GM19328 (cell line): ENCODE results near the gene SMU1.

Source experiments
- ATAC-seq: cut with Tn5 transposase; IDR thresholded peaks from one replicate; pipeline ENCODE4 v1.9.1; 2021; ENCODE audit warnings: mild to moderate bottlenecking, moderate library complexity; ENCODE audit not compliant: unreplicated experiment

Gene SMU1

DNA sequence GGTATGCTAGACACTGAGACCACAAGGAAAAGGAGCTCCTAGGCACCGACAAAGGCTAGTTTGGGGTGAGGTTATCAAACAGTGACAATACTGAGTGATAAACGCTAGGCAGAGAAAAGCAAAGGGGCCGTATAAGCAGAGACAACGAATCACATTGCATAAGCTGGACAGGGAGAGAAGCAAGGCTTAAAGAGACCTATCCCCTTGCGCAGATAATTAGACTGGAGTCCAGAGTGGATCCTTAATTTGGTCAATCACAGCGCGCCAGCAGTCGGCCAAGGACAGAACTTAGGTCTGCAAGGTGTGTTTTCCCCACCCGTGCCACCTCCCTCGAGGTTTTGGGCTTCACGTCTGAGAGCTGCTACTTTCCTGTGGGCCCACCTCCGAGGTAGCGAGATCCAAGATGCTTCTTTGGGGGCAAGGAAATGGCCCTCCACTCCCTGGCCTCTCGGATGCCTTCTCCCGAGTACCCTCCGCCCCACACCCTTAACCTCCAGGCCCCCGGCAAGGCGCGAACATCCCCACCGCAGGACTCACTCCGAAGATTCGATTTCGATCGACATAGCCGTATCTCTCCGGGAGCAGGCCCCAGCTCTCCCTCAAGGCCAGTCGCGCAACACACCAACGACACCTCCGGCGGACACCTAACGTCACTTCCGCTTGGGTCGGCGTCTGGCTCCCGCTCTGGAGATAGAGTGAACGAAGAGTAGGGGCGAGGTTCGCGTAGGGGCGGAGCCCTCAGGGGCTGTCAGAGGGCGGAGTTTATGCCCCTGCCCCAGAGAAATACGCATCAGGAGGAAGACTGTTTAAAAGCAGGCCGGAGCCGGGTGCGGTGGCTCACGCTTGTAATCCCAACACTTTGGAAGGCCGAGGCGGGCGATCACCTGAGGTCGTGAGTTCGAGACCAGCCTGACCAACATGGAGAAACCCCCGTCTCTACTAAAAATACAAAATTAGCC, at the start of gene SMU1:
Gene SMU1, minus strand, starts transcription at position 629 of the 959 bp plus-strand sequence. Its CDS starts 66 bp downstream, at position 563.
- peak; percentile 99 for ATAC-seq

DNA sequence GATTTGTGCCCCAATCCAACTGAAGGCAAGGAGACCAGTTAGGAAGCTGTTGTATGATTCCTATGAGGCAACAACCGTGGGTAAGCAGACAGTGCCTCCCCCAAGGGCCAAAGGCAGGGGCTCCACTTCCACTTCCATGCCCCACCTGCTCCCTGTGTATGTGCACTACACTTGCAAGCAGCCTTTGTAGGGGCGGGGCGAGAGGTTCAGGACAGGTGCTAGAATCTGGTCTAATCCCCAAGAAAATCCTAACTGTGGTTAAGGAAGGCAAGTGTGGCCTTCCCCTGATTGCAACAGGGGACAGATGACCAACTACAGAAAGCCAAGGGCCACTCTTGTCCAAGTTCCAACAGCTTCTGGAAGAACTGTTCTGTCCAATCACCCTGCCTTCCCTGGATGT, 49.0 kb upstream of the SMU1 start:
- no peak for ATAC-seq

DNA sequence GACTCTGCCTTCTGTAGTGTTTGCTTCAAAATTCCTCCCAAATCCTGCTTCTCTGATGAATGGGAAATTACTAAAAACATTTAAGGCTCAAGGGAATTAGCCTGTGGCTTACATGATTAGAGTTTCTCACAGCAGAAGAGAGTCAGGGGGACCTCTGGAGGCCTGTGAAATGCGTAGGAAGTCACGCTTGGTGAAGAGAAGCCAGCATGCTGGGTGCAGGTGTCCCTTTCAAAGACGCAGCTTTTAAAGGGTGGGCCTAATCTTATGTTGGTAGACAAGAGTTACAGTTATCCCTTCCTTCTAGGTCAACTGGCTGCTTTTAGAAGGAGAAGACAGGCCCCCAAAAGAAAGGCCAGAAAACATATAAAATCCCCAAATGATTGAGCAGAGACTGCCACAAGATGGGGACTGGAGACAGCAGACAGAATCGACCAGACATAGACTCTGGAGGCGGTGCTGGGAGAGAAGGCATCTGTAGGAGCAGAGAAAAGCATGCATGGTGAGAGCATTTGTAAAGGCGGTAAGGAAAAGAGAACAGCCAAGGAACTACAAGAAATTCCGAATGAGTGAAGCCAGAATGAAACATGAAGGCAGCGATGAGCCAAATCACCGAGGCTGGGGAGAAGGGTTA, 48.4 kb upstream of the SMU1 start:
- peak; percentile 65 for ATAC-seq

DNA sequence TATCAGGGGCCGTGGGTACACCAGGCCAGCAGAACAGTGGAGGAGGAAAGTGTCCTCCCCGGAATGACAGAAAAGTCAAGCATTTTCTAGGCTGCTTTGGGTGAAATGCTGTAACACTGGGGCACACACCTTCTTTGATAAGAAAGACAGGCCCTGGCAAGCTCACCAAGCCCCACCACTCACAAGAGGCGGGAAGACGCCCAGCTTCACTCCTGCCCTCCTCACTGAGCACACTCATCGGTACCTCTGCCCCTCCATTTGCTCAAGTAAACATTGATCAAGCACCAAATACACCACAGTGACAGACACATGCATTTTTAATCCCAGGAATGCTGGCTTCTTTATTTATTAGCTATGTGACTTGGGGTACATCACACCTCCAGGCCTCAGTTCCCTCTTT, 47.6 kb upstream of the SMU1 start:
- no peak for ATAC-seq

DNA sequence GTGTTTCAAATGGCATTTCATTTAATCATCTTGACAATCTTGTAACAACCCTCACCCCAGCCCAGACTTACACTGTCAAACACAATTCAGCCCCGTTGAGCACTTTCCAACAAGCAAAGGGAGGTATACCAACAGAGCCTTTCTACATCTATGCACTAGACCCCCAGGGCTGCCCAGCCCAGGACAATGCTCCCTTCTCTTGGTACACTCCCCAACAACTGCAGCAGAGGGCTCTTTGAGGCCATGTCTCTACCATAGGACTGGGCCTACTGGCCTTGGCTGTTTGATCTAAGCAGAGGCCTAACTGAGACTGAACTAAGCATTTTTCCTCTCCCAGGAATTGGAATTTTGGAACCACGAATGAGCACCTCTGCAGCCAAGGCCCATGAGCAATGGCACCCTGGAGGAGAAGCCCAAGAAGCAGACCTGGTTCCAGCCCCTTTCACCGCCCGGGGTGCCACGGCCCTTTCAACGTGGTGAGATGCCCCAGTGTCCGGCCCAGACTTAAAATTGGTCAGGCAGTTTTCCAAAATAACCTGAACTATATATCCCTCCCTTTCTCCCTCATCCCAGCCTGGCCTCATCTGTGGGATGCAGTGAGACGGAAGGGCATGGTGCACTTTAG, 47.0 kb upstream of the SMU1 start:
- ATAC-seq: no peak

DNA sequence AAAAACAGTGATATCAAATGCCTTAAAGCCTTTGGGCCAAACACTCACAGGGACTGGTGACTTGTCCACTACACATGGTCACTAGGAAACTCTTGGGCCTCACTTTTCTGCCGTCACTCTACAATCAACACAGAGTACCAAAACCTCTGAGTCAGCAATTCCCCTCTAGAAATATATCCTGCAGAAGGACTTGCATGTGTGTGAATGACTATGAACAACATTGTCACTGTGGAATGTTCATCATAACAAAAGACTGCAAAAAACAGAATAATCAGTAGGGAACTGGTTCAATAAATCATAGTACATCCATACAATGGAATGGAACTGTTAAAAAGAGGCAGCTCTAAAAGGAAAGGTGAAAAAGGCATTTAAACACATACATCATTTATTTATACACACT, 44.1 kb upstream of the SMU1 start:
- no peak for ATAC-seq

DNA sequence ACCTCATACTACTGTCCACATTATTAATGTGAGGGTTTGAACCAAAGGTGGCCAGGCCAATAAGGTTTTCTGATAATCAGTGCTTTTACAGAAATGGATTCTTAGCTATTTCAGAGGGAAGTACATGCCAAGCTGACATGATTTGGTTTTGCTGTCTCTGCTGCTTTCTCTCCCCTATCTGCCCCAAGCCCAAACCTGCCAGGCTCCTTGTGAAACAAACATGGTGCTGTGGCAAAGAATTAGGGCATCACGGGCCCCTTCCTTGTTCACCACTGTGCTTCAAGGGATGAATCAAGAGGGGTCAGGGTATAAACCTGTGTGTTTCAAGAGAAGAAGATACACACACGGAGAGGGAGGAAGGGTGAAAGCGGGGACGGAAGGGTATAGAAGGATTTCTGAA, 41.3 kb upstream of the SMU1 start:
- ATAC-seq: no peak

DNA sequence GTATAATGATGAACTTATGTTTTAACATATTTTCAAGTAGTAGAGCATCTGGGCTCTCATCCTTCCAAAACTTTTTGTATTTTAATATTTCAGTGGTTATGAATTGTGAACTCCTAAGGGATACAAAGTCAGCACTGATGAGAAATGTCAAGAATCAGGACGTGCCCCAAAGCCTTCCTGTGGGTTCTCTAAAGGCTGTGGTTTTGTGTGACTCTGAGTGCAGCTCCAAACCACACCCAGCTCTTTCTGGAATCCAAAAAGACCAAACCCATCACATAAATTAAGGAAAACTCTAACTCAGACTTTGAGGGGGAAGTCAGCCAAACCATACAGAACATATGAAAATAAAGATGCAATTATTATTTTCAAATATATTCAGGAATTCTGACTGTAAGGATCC, 40.8 kb upstream of the SMU1 start:
- no peak for ATAC-seq

DNA sequence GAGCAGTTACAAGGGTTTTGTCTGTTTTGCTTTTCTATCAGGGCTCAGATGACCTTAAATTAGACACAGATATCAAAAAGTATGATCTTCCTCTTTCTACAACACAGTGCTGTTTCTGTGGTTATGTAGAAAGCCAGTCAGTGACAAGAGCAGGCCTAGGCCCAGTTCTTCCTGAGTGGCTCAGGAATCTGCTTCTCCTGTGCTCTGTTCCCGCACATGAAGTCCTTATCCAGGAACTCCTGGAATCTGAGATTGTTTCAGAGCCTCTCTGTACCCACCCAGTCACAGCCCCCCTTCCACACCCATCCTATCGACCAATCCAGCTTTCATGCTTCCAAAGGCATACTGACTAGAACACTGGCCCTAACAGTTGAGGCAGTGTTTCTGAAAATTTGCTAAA, 40.4 kb upstream of the SMU1 start:
- no peak for ATAC-seq

DNA sequence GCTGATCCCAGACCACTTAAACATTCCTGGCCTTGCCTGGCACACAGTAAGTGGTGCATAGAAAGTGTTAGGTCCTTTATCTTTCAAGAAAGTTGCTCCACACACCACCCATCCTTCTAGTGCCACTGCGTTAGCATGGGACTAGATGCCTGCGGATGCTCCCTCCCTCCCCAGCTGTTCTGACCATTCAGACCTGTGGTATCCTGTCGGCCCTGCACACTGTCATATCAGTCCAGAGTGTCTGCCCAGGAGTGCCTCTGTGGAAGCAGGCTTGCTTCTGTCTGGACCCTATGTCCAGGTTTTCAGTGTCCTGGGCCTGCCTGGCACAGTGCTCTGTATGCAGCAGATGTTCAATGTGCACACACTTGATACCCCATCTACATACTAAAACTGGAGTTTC, 38.3 kb upstream of the SMU1 start:
- no peak for ATAC-seq

DNA sequence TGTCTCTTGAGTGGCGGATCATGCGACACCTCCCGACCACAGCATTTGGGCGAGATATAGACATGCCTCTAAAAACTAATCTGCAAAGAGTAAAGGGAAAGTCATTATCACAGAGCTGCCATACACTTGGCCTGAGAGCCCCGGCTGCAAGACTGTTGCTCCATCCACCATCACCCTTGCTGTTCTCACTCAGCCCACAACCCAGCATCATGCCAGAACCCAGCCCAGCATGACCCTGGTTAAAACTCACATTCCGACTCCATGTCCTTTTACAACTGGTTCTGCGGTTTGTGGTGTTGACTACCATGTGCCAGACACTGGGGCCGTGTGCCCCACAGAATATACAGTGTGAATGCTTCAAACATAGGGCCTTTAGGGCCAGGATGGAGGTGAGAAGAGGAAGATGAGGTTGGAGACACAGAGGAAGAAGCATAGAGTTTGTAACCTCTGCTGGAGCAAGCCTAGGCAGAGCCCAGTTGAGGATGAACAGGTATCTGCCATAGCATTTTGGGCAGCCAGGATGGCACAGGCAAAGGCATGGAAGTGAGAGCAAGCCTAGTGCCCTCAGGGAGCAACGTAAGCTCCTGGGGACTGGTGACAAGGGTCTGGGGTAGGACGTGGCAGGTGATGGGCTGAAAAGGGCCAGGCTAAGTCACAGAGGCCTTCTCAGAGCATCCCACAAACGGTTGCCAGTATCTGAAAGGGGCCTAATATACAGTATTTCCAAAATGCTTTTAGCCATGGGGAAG, 37.5 kb upstream of the SMU1 start:
- no peak for ATAC-seq

DNA sequence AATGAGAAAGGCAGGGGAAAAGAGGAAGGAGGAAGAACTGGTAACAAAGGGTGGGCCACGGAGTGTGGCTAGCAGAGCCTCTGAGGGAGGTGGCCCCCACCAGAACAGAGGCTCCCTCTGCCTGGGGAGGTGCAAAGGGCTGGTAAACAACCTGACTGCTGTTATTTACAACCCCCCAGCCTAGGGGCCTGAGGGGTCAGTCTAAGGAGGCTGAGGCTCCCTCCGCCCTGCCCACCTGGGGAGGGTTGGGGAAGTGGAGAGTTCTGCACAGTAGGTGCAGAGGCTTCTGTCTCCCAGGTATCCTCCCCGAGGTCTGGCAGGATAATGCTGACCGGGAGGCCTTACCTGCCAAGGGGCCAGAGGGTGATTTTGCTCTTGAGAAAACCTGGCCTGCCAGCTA, 35.6 kb upstream of the SMU1 start:
- ATAC-seq: no peak

DNA sequence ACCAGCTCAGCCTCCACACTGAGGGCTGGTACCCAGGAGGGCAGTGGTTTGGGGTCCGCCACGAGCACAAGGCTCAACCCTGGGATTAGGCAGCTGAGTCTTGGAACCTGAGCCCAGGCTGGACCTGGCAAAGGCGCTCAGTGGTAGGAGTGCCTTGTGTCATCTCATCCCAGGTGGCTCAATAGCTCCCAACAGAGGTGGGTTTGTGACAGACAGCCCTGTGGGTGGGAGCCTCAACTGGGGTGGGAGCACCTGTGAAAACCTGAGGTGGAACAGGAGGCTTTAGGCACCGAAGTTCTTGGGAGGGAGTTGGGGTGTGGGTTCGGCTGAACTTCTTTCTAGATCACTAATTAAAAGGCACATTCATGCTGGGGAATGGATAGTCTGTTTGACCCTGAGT, 35.2 kb upstream of the SMU1 start:
- no peak for ATAC-seq

DNA sequence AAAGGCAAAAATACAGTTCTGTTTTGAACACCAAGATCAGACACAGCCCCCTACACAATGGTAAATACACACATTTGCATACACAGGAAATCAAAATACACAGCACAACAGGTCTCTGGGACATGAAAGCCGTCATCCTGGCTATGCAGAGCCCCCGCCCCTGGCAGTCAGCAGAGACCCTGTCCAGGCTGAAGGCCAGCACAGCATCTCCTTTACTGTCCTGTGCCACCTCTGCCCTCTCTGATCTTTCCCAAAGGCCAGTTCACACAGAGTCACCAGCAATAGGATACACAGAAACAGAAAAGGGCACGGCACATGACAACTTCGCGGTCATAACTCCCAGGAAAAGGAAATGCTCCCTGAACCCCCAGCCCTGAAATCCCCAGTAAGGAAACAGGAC, 34.2 kb upstream of the SMU1 start:
- ATAC-seq: no peak

DNA sequence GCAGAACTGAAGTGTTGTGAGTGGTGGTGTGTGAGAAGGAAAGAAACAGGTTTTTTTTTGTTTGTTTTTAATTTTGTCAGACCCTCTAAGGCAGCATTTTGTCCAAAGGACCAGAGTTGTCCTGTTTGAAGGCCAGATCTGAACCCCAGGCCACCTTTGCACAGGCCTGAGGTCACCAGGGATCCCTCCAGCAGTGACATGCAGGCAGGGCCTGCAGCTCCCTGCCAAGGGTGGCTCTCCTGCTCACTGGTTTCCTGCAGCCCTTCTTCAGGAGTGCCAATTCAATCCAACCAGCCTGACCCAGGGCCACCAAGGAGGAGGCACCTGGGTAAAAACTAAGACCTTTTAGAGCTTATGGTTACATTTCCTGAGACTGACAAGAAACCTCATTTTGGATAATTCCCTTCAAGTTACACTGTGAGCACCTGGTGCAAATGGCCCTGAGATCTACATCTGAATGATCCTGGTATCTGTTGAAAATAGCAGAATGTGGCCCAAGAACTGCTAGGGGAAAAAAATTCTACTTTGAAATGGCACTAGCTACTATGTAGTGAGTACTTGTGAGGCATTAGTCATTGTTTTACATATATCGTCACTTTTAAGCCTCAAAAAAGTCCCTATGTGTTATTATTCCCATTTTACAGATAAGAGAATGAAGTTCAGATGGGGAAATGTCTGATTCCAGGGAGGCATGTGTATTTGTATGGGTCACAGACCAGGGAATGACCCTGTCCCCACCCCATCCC, 33.5 kb upstream of the SMU1 start:
- ATAC-seq: no peak

DNA sequence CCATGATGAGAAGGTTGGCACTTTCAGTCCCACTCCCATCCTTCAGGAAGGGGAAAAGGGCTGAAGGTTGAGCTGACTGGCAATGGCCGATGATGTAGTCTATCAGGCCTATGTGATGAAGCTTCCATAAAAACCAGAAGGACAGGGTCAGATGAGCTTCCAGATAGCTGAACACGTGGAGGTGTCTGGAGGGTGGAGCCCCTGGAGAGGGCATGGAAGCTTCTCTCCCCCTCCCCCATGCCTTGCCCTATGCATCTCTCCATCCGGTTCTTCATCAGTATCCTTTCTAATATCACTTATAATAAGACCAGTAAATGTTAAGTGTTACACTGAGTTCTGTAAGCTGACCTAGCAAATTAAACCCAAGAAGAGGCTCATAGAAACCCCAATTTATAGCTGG, 32.6 kb upstream of the SMU1 start:
- no peak for ATAC-seq

DNA sequence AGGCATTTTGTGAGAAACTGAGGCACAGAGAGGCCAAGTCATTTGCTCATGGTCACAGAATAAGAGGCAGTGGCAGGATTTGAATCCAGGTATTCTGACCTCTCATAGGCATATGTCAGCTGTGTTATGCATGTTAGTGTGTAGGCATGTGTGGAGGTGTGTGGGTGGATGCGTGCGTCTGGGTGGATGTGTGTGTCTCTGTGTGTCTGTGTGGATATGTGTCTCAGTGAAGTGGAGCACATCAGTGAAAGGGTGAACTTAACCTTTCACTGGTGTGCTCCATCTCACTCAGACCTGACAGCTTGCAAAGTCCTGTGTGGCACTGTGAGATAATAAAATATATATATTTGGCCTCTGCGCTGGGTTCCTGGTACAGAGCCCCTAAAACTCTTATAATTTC, 32.0 kb upstream of the SMU1 start:
- ATAC-seq: no peak

DNA sequence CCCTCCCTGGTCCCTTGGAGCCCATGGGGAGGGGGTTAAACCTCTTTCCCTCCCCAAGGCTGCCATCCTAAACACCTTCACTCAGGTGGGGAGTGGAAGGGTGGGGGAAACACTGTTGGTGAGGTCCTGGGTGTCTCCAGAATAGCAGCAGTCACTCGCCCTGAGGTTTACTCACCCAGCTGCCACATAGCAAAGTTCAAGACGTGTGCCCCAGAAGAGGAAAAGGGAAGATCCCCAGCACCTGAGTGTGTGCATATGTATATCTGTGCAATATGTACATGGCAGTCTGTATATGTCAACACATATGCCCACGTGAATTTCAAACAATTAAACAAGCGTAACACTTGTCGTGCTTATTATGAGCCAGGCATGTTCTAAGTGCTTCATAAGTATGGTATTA, 31.3 kb upstream of the SMU1 start:
- no peak for ATAC-seq

DNA sequence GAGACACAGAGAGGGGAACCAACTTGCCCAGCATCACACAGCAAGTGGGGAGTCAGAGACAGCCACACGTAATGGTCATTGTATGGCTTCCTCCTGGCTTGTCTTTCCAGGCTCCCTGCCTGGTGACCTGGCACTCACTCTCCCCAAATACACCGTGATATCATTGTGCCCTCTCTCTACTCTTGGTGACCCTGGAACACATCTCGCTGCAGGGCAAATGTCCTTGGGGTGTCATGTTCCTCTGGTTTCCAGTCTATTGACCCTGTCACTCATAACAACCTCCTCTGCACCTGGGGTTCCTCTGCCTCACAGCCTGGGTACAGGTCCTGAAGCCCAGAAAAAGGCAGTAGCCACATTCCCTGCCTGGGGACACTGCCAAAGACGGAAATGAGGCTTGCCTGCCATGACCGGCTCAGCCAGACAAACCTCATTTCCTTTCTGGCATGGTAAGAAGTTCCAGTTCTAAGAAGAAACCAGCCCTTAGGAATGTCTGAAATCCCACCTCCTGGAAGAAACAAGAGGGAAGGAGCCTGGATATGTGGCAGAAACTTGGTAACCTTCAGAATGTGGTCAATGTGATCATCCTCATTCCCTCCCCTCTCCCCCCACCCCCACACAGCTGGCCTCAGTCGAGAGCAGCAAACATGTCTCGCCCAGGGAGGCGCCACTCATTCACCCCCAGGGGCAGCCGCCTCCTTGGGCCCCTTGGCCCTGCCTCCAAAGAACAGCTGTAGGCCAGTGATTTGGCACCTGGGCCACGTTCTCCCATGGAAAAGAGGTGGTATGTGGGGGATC, 30.6 kb upstream of the SMU1 start:
- ATAC-seq: no peak

DNA sequence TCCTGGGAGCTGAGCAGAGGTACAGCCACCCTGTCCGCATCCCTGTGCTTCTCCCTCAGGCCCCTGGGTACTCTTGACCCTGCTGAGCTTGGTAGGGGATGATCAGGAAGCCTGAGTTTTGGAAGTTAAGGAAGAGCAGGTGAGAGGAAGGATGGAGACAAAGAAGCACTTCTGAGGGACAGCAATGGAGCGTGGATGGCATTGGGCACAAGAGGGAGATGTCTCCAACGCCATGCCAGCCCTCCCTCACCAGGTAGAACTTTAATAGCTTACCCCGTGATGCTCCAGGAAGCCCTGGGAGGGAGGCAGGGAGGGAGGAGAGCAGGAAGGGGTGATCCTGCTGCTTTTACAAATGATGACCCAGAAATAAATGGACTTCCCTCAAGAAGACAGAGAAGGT, 29.9 kb upstream of the SMU1 start:
- ATAC-seq: no peak
